ENCODE data around the gene PHLPP2.
A peak's percentile ranks its signal among the peaks of the same experiment; 100 is the strongest.

Gene PHLPP2

GRCh38 chr16:71724320-71724751 lies at the start of gene PHLPP2:
TSS of gene PHLPP2 (minus strand) at chr16:71724701. CDS start at chr16:71714795, 9,906 bp downstream.
- no peak for DNase-seq (ENCODE audit: low spot score)

GRCh38 chr16:71771571-71771970 lies 47.1 kb upstream of the PHLPP2 start:
- no peak for DNase-seq (ENCODE audit: low spot score)

- no peak for DNase-seq (ENCODE audit: low spot score)
These were observed 44.7 kb upstream of the PHLPP2 start for GRCh38 chr16:71769222-71769621.

GRCh38 chr16:71767060-71767900 lies 42.8 kb upstream of the PHLPP2 start:
- no peak for DNase-seq (ENCODE audit: low spot score)

GRCh38 chr16:71762186-71762585 lies 37.7 kb upstream of the PHLPP2 start:
- DNase-seq (ENCODE audit: low spot score), result no peak

GRCh38 chr16:71761097-71761496 lies 36.6 kb upstream of the PHLPP2 start:
- DNase-seq (ENCODE audit: low spot score), result no peak

- no peak for DNase-seq (ENCODE audit: low spot score)
These were observed 33.8 kb upstream of the PHLPP2 start for GRCh38 chr16:71758293-71758760.

- no peak for DNase-seq (ENCODE audit: low spot score)
These were observed 30.2 kb upstream of the PHLPP2 start for GRCh38 chr16:71754652-71755051.

- no peak for DNase-seq (ENCODE audit: low spot score)
These were observed 29.6 kb upstream of the PHLPP2 start for GRCh38 chr16:71754108-71754507.

- no peak for DNase-seq (ENCODE audit: low spot score)
These were observed 23.7 kb upstream of the PHLPP2 start for GRCh38 chr16:71748226-71748625.

GRCh38 chr16:71746442-71747046 lies 22.0 kb upstream of the PHLPP2 start:
- peak; percentile 41 for DNase-seq (ENCODE audit: low spot score)

GRCh38 chr16:71738855-71739254 lies 14.4 kb upstream of the PHLPP2 start:
- DNase-seq (ENCODE audit: low spot score), result no peak

GRCh38 chr16:71737501-71737900 lies 13.0 kb upstream of the PHLPP2 start:
- DNase-seq (ENCODE audit: low spot score), result no peak

GRCh38 chr16:71734511-71734910 lies 10.0 kb upstream of the PHLPP2 start:
- DNase-seq (ENCODE audit: low spot score), result no peak

GRCh38 chr16:71732587-71732986 lies 8.1 kb upstream of the PHLPP2 start:
- no peak for DNase-seq (ENCODE audit: low spot score)

- no peak for DNase-seq (ENCODE audit: low spot score)
These were observed 3.2 kb upstream of the PHLPP2 start for GRCh38 chr16:71727551-71728324.

GRCh38 chr16:71726476-71727315 lies 2.2 kb upstream of the PHLPP2 start:
- no peak for DNase-seq (ENCODE audit: low spot score)

GRCh38 chr16:71723537-71724319 lies 773 bp downstream of the PHLPP2 start:
- peak; percentile 96 for DNase-seq (ENCODE audit: low spot score)

GRCh38 chr16:71722801-71723536 lies 1.5 kb downstream of the PHLPP2 start:
- DNase-seq (ENCODE audit: low spot score), result peak; percentile 86

All from AG08396 (cell line).